NT2/D1 (cell line): ENCODE data around the gene CLCNKB.

Experiments used
- DNase-seq: peaks from one replicate; pipeline ENCODE4 v3.0.0-alpha.2; 2011; ENCODE audit warnings: low read depth, low spot score
- H3K27me3 ChIP-seq: 2 replicates; pipeline ENCODE4 v1.6.0; 2011; ENCODE audit warnings: mild to moderate bottlenecking; ENCODE audit not compliant: insufficient read length, insufficient read depth
- H3K36me3 ChIP-seq: 2 replicates; pipeline ENCODE4 v1.6.1; 2011; ENCODE audit warnings: mild to moderate bottlenecking, low read length, mixed read lengths; ENCODE audit not compliant: insufficient read depth, insufficient read length
- H3K4me1 ChIP-seq: 2 replicates; pipeline ENCODE4 v1.5.1; 2011; ENCODE audit not compliant: insufficient read depth, insufficient read length
- H3K4me3 ChIP-seq: 2 replicates; pipeline ENCODE4 v1.5.1; 2011; ENCODE audit warnings: low read depth; ENCODE audit not compliant: insufficient read length
- H3K9ac ChIP-seq: 2 replicates; pipeline ENCODE4 v1.6.0; 2011; ENCODE audit warnings: low read depth; ENCODE audit not compliant: insufficient read length
- H3K9me3 ChIP-seq: 2 replicates; pipeline ENCODE4 v1.5.1; 2011; ENCODE audit warnings: mild to moderate bottlenecking, low read length; ENCODE audit not compliant: insufficient read depth
- SUZ12 ChIP-seq: IDR thresholded peaks from 2 replicates; pipeline ENCODE4 v1.6.1; 2011; ENCODE audit not compliant: insufficient read length, insufficient read depth; ENCODE audit errors: extremely low read depth
- YY1 ChIP-seq: IDR thresholded peaks from 2 replicates; pipeline ENCODE4 v1.6.1; 2011; ENCODE audit not compliant: insufficient read length, insufficient read depth
- ZNF274 ChIP-seq: IDR thresholded peaks from 2 replicates; pipeline ENCODE4 v1.6.1; 2011; ENCODE audit warnings: mild to moderate bottlenecking, low read depth, low read length

CLCNKB gene

DNA sequence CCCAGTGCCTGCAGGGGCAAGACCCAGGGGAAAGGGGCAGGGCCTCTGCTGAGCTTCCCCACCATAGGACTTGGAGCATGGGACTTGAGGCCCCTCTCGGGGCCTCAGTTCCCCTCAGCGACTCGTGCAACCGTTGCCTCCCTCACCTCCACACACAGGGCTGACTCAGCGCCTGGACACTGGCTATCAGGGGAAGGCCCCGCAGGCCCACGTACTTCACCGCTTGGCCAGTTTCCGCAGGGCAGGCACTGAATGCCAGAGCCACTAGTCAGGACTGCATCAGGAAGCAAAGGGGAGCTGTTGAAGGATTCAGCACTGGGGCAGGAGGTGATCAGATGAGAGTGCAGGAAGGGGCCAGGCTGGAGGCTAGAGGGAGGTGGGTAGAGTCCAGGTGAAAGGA is 45.4 kb downstream of the CLCNKB start:
- no peak overlapping the region for H3K9ac ChIP-seq
- H3K4me3 ChIP-seq: no peak overlapping the region
- no peak for TF ChIP-seq SUZ12
- no peak for TF ChIP-seq ZNF274
- no peak for TF ChIP-seq YY1
- no peaks in the 10 kb centered on the region for H3K9me3 ChIP-seq
- H3K4me1 ChIP-seq: peaks cover 7% of the 10 kb centered on the region
- no peaks in the 10 kb centered on the region for H3K36me3 ChIP-seq
- no peak for DNase-seq
- peaks cover 3% of the 10 kb centered on the region for H3K27me3 ChIP-seq

DNA sequence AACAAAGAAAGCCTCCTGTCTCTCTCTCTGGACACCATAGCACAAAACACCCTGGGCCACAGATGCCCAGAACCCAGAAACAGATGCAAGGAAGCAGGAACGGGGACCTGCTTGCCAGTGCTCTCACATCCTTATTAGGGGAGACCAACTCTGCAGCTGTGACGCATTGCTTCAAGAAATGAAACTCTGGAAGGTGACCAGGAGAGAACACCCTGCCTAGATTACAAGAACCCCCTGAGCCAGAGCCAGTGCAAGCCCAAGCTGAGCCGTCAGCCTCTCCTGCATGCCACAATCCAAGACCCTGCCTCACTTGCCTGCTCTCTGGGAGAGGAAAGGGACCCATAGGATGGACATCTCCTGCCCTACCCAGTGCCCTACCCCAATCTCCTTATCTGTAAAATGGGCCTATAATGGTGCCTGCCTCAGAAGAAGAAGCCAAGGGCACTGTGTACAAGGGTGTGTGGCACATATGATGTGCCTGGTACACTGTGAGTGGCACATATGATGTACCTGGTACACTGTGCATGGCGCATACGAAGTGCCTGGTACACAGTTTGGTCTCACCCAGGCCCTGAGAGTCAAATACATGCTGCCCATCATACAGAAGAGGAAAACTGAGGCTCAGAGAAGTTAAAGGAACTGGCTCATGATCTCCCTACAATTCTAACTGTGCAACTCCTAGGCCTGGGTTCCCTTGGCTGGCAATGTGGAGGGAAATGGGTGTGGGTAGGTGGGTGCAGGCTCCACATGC is 46.7 kb downstream of the CLCNKB start:
- Histone ChIP-seq H3K4me1 (peaks cover 7% of the 10 kb centered on the region), H3K9me3 (no peaks in the 10 kb centered on the region), H3K4me3 (no peak overlapping the region), H3K27me3 (peaks cover 3% of the 10 kb centered on the region), H3K36me3 (no peaks in the 10 kb centered on the region), H3K9ac (no peak overlapping the region)
- TF ChIP-seq SUZ12 (no peak), ZNF274 (no peak), YY1 (no peak)
- no peak for DNase-seq

DNA sequence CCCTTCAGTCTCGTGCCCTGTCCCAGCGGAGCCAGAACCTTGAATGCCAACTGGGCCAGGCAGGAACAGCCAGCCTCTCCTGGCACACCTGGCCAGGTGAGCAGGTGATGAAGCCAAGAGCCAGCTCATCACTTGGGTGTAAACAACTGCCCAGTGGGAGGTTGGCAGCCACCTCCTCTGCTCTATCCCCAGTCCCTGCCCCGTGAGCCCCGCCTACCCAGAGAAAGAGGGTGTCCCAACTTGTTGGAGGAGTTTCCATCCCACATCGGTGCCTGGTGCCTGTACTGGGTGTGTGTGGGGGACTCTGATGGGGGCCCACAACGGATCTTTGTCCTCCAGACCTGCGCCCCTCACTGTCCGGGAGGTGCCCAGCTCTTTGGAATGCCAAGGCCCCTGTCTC is 47.7 kb downstream of the CLCNKB start:
- Histone ChIP-seq H3K4me1 (peaks cover 4% of the 10 kb centered on the region), H3K9ac (no peak overlapping the region), H3K27me3 (peaks cover 3% of the 10 kb centered on the region), H3K4me3 (no peak overlapping the region), H3K36me3 (no peaks in the 10 kb centered on the region), H3K9me3 (no peaks in the 10 kb centered on the region)
- no peak for TF ChIP-seq SUZ12
- no peak for TF ChIP-seq YY1
- TF ChIP-seq ZNF274: no peak
- no peak for DNase-seq

DNA sequence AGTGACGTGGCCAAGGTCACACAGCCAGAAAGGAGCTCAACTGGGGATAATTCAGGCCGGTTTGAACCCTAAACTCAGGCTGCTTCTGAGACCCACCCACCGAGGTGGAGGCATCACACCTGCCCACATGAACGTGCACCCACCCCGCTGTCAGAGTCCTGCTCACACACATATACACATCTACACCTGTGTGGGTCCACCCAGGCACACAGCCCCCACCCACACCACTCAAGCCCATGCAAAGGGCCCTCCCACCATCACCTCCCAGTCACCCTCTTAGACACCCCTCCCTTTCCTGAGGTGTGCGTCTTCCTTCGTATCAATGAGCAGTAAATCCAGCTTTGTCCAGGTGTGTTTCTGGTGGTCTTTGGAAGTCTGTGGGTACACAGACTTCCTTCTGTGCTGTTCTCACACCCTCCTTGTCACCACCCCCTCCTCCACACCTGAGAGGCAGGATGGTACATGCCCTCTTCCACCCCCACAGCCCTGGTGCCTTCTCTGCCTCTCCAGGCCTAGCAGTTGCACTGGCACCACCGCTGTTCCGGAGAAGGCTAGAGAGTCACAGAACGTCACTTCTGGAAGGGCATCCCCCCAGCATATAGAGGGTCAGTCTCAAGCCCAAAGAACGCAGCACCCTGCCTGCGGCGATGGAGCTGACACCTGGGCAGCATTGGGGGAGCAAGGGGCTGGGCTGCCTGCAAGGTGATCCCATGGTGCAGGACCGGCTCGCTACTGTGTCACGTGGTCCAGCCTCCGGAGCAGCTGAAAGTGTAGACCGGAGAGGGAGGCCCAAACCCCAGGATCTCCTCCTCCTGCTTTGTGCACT is 48.7 kb downstream of the CLCNKB start:
- TF ChIP-seq SUZ12: no peak
- no peak for TF ChIP-seq ZNF274
- TF ChIP-seq YY1: no peak
- Histone ChIP-seq H3K4me3 (no peak overlapping the region), H3K36me3 (no peaks in the 10 kb centered on the region), H3K4me1 (peaks cover 6% of the 10 kb centered on the region), H3K9ac (no peak overlapping the region), H3K27me3 (peaks cover 3% of the 10 kb centered on the region), H3K9me3 (no peaks in the 10 kb centered on the region)
- no peak for DNase-seq

DNA sequence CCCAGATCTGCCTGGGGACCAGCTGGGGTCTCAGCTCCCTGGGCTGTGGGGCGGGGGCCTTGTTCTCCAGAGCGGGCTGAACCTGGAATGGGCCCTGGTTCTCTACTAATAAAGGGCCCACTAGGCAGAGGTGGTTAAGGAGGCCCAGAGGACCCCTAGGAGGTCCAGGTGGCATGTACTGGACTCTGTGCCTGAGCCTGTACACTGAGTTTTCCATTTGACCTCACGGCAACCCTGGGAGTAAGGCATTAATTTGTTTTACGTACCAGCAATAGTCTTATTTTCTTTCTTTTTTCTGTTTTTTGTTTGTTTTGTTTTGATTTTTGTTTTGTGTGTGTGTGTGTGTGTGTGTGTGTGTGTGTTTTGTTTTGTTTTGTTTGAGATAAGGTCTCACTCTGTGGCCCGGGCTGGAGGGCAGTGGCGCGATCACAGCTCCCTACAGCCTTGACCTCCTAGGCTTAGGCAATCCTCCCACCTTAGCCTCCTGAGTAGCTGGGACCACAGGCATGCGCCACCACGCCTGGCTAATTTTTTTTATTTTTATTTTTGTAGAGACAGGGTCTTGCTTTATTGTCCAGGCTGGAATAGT is 49.4 kb downstream of the CLCNKB start:
- H3K4me1 ChIP-seq: peaks cover 5% of the 10 kb centered on the region
- no peak for DNase-seq

DNA sequence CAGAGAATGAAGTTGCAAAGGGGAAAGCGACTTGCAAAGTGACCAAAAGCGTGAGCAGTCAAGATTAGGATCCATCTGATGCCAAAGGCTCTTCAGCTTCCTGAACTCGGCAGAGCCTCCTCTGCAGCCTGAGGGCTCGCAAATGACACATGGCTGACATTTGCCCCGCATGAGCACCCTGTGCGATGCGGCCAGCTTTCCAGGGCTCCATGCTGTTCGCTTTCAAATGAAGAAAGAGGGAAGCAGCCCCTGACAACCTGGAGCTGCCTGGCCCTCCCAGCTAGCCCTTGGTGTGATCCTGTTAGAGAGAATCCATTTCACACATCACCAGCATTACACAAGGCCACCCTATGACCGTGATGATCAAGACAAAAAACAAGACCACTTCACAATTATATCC is 50.0 kb downstream of the CLCNKB start:
- Histone ChIP-seq H3K9ac (no peak overlapping the region), H3K9me3 (no peaks in the 10 kb centered on the region), H3K4me3 (no peak overlapping the region), H3K4me1 (peaks cover 2% of the 10 kb centered on the region), H3K36me3 (no peaks in the 10 kb centered on the region), H3K27me3 (peaks cover 3% of the 10 kb centered on the region)
- DNase-seq: no peak
- TF ChIP-seq YY1: no peak
- TF ChIP-seq SUZ12: no peak
- no peak for TF ChIP-seq ZNF274

More for the DNA sequence above, 49.4 kb downstream of the CLCNKB start:
- peaks cover 3% of the 10 kb centered on the region for H3K27me3 ChIP-seq
- TF ChIP-seq ZNF274 (no peak), YY1 (no peak), SUZ12 (no peak)
- no peaks in the 10 kb centered on the region for H3K9me3 ChIP-seq
- no peak overlapping the region for H3K9ac ChIP-seq
- no peaks in the 10 kb centered on the region for H3K36me3 ChIP-seq
- H3K4me3 ChIP-seq: no peak overlapping the region
